HG03045 (cell line): ENCODE results near the gene HERC2.
"Not testable (repeated sequence)": the region's sequence is repeated elsewhere in the genome, so short reads cannot be mapped to it uniquely, and the experiment has no call there.

Experiments
- ATAC-seq: cut with Tn5 transposase; IDR thresholded peaks from one replicate; pipeline ENCODE4 v1.9.1; 2021; ENCODE audit warnings: mild to moderate bottlenecking, moderate library complexity; ENCODE audit not compliant: unreplicated experiment

HERC2 gene

GRCh38 chr15:28132524-28133275 lies 189.3 kb downstream of the HERC2 start:
- no peak for ATAC-seq

DNA sequence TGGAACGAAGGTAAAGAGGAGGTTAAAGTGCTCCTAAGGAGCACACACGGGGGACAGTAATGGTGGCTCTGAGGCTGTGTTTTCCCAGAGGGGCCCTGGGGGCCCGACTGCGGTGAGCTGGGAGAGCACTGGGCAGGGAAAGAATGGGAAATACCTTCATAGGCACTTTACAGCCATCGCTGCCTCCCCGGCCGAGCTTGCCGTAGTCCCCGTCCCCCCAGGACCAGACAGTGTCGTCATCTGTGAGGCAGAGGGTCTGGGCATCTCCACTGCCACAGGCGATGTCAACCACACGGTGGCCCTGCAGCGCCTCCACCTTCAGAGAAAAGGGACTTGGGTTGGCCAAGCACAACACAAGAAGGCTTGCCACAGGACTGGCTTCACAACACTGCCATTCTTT lies 190.0 kb downstream of the HERC2 start:
- ATAC-seq, result no peak

DNA sequence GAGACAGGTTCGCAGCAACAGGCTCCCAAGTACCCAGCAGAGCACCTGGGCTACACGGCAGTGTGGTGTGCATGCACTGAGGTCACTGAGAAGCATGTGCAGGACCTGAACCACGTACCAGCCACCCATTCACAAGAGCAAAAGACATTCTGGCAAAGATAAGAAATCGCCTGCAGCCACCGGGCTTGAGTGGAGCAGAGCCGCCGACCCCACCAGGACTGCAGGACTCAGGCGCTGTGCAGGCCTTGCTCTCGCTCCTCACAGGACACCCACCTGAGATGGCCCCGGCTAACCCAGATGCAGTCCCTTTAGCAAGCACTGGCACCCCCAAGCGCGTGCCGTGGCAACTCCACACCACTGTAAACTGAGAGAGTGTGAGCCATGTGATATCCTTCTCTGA lies 190.6 kb downstream of the HERC2 start:
- ATAC-seq, result no peak

DNA sequence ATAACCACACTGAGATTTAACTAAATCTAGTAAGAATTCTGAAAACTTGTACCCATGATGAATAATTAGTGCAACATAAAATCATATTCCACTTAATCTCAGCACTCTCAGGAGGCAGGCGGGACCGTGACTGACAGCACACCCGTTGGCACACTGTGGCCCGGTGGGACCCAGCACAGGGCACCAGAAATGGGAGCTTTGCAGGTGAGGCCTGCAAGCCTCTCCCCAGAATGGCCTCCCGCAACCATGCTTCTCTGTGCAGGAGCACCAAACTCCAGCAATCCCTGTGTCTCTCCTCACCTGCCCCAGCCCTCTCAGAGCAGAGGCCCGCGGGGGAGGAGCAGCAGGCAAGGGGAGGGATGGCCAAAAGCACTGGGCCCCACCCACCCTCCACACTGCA lies 191.3 kb downstream of the HERC2 start:
- no peak for ATAC-seq

GRCh38 chr15:28129231-28129848 lies 192.6 kb downstream of the HERC2 start:
- no peak for ATAC-seq

GRCh38 chr15:28128031-28128430 lies 193.9 kb downstream of the HERC2 start:
- ATAC-seq, result no peak

GRCh38 chr15:28127036-28127435 lies 194.9 kb downstream of the HERC2 start:
- no peak for ATAC-seq

GRCh38 chr15:28125673-28126651 lies 196.0 kb downstream of the HERC2 start:
- ATAC-seq, result no peak

DNA sequence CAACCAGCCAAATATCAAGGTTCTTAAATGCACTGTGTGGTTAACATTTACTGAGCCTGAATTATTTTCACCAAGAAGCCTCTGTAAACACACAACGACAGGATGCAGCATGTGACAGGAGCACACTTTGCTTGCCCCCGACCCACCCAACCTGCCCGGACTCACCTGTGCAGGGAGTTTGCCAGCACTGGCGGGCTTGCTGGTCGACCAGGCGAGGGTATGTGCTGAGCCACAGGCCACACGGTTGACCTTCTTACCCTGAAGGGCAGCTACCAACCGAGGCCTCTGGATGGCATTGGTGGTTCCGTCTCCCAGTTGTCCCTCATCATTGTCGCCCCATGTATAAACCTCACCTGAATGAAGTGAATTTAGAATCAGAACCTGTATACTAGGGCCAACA lies 197.1 kb downstream of the HERC2 start:
- ATAC-seq, result no peak

- peak; percentile 55 for ATAC-seq
Observed at GRCh38 chr15:28123408-28124023, 198.5 kb downstream of the HERC2 start.

GRCh38 chr15:28122038-28122949 lies 199.7 kb downstream of the HERC2 start:
- no peak for ATAC-seq

- not testable (repeated sequence) for ATAC-seq
Observed at GRCh38 chr15:28121577-28121976, 200.4 kb downstream of the HERC2 start.

GRCh38 chr15:28120359-28120640 lies 201.7 kb downstream of the HERC2 start:
- ATAC-seq, result no peak

GRCh38 chr15:28118531-28118930 lies 203.4 kb downstream of the HERC2 start:
- no peak for ATAC-seq

DNA sequence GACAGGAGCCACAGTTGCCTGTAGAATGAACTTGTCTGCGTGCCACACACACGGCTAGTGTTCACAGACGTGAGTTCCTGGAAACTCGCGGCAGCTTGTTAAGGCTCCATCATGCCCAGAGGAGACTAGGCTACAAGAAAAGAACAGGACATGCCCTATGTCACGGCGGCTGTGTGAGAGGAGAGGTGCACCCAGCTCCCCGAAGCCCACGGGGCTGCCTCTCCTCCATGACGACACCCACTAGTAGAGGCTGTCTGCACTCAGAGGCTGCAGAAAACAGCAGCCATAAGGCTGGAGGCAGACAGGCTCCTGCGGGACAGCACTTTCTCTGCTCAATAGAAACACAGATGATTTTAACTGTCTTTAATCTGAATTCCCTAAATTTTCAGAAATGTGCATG lies 203.9 kb downstream of the HERC2 start:
- ATAC-seq, result no peak

DNA sequence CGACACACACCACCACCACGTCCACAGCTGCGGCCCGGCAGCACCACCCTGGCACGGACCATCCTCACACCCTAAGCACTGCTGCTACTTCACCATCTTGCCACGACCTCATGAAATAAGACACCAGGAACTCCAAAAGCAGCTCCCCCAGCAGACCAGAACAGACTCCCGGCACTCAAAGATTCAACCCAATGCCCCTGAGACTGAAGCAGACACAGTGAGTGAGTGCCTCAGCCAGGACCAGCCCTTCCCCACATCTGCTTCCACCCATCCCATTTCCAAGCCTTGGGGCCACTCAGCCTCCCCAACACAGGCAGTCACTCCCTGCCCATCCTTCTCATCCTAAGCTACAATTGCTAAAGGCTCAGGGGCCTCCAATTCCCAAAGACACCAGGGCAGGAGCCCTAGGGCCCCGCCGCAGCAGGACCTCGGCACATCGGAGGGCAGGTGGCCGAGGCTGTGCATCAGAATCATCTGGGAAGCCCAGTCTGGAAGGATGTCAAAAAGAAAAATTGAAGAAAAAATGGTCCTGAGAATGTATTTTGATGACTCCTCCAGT lies 204.5 kb downstream of the HERC2 start:
- no peak for ATAC-seq

DNA sequence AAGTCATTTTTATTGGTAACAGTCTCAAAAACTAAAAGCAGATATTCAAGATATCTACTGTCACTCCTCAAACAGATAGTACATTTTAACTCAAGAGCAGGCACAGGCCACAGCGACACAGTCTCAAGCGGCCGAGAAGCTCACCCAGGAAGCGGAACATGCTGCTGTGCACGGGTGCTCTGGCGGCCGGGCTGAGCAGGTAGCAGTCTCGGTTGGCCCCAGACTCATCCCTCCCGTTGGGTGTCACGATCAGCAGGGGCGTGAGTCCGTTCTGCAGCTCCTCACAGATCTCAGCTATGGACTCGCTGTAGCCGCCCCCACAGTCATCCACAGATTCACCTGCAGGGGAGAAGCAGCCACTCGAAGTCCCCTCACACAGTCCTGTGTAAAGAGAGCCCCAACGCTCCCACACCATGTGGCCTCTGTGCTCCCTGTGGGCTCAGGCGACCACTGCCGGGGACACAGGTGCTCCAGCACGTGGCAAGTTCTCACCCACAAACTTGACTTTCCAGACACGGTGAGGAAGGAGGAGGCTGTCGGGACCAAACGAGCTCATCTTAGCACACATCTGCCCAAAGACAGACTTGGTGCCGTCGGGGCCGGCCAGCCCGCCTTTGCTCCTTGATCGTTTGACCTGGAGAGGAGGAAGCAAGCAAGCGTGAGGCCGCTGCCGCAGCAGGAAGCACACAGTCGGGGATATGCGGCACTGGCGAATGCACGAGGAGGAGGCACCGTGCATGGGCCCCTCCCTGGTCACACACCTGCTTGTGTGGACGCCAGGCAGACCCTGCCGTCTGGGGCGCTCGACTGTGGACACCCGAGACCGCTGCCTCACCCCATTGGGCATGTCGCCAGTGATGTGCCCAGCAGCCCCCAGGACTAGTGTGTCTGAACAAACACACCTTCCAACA lies 205.2 kb downstream of the HERC2 start:
- ATAC-seq, result no peak

- no peak for ATAC-seq
Observed at GRCh38 chr15:28115871-28116270, 206.1 kb downstream of the HERC2 start.
